GM21528 (cell line): ENCODE measurements around the gene CCT3.
"Not testable (repeated sequence)": the region's sequence is repeated elsewhere in the genome, so short reads cannot be mapped to it uniquely, and the experiment has no call there.

ENCODE experiments used
- ATAC-seq: cut with Tn5 transposase; IDR thresholded peaks from one replicate; pipeline ENCODE4 v1.9.1; 2021; ENCODE audit warnings: mild to moderate bottlenecking, moderate library complexity; ENCODE audit not compliant: unreplicated experiment, low FRiP score

The CCT3 gene

DNA sequence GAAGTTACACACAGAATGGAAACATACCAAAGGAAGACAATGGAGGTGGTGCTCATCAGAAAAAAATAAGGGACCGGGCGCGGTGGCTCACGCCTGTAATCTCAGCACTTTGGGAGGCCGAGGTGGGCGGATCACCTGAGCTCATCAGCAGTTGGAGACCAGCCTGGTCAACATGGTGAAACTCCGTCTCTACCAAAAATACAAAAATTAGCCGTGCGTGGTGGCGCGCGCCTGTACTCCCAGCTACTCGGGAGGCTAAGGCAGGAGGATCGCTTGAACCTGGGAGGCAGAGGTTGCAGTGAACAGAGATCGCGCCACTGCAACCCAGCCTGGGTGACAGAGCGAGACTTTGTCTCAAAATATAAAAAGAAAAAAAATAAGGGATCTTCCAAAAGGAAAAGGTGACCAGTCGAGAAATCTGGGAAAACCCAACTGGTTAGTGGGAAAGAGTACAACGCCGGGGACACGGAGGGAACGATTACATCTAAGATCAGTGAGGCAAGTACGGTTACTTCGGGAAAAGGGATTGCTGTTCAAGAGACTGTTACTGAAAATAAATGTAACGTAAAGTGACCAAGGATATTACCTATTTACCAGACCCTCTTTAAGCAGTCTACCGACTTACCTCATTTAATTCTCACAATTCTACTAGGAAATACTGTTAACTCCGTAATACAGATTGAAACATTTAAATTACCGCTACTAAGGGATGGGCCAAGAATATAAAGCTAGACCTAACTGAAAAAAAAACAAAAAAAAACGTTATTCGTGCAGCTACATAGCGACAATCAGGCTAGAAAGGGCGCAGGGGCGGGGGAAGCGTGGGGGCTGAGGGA, 822 bp downstream of the CCT3 start:
- no peak for ATAC-seq

DNA sequence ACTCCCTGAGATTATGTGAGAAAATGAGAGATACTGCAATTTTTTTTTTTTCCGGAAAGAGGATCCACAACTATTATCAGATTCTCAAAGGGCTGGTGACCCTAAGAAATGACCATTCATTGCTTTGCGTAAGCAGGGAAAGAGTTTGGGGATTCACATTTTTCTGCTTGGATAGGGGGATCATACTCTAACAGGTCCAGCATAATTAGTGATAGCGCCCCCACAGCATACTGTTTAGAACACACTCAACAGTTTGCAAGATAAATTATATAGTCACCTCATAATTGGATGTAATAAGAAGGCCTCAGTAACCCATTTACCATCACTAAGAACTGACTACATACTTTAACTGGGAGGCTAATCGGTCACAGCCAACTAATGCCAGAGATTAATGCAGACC, 1.9 kb downstream of the CCT3 start:
- ATAC-seq = no peak

DNA sequence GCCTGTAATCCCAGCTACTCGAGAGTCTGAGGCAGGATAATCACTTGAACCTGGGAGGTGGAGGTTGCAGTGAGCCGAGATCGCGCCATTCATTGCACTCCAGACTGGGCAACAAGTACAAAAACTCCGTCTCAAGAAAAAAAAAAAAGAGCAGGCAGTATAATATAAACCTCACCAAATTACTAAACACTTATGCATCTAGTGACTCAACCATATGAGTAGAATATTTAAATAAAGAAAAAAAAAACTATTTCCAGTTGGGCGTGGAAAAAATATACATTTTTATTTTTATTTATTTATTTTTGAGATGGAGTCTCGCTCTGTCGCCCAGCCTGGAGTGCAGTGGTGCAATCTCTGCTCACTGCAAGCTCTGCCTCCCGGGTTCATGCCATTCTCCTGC, 14.9 kb downstream of the CCT3 start:
- ATAC-seq = not testable (repeated sequence)

DNA sequence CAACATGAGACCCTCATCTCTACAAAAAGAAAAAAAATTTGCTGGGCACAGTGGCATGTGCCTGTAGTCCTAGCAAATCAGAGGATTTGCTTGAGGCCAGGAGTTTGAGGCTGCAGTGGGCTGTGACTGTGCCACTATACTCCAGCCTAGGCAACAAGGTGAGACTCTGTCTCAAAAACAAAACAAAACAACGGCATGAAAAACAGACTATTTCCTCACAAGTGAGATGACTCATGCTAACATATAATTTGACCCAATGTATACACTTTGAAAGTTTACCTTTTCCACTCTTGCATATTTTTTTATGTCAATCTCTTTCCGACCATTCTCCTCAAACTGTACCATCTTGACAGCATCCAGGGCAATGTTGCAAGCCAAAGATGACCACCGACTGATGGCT, 17.5 kb downstream of the CCT3 start:
- no peak for ATAC-seq

DNA sequence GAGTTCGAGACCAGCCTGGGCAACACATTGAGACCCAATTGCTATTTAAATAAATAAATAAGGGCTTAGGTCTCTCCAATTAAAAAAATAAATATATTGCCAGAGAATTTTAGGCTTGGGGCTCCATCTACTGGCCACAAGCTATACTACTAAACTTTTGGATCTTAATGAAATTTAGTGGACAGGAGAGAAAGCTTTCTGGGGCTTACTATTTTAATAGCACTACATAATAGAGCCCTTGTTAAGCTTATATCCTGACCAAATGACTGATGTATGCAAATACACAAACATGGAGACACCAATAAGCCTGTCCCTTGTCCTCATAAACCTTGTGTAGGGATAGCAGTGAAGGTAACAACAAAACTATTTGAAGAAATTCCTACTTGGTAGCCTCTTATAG, 18.4 kb downstream of the CCT3 start:
- ATAC-seq = no peak

DNA sequence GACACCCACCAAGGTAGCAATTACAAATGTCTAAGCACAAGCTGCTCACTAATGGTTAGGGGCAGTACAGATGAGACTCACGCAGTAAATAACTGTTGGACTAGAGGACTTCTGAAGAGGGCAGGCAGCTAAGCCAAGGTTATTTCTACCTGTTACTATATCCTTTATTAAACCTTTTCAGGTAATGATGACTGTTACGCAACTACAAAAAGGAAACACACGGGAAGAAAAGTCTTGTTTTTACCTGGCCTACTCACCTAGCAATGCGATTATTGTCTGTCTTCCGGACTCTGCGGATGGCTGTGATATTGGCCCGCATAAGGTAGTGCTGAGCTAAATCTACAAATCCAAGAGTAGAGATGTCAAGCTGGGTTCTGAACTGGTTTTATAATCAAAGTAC, 21.2 kb downstream of the CCT3 start:
- no peak for ATAC-seq

DNA sequence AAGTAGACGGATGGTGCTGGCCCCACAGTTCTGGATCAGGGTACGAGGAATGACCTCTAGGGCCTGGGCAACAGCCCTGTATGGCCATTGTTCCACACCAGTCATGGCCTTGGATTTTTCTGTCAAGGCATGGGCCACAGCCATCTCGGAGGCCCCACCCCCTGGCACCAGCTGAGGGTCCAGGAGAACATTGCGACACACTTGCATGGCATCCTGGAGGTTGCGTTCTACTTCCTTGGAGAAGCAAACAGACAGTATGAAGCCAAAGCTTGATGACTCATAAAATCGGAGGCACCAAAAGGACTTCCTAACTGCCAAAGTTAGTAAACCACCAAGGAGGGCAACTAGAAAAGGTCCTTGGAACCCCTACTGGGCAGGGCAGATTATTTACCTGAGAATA, 27.1 kb downstream of the CCT3 start:
- no peak for ATAC-seq

DNA sequence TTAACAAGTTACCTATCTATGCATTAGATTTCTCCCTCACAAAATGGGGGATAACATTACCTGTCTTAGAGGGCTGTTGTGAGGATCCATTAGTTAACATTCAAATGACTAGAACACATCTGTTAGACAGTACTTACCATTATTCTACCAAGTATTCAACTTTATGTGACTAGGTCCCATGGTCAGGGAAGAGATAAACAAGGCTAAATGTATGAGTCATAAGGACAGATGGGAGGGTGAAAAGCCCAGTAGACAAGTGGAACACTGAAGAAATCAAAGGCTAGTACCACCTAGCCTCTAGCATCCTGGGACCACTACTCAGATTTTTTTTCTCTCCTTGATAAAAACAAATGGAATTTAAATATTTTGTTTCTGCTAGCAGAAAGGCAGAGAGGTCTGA, 30.0 kb downstream of the CCT3 start:
- no peak for ATAC-seq

DNA sequence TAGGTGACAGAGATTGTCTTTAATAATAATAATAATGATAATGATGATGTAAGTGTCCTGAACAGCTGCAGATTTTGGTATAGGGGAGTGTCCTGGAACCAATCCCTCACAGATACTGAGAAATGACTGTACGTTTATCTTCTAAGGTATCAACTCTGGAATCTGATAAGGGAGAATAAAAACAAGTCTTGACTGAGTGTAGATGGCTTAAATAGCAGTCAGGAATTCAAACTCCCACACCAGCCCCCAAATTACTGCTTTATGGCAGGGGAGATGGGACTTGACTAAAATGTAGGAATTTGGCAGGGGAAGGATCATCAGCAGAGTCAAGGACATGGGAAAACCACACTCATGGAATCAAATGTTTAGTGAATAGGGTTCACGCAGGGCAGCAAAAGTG, 32.9 kb downstream of the CCT3 start:
- no peak for ATAC-seq

DNA sequence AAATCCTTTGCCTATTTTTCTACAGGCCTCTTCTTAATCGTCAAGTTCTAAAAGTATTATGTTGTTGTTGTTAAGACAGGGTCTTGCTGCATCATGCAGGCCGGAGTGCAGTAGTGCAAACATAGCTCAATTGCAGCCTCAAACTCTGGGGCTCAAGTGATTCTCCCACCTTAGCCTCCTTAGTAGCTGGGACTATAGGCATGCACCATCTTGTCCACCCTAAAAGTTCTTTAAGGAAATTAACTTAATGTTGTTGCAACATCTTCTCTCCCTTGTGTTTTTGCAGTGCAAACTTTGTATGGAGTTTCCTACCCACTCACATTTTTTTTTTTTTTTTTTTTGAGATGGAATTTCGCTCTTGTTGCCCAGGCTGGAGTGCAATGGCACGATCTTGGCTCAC, 34.9 kb downstream of the CCT3 start:
- ATAC-seq = no peak

DNA sequence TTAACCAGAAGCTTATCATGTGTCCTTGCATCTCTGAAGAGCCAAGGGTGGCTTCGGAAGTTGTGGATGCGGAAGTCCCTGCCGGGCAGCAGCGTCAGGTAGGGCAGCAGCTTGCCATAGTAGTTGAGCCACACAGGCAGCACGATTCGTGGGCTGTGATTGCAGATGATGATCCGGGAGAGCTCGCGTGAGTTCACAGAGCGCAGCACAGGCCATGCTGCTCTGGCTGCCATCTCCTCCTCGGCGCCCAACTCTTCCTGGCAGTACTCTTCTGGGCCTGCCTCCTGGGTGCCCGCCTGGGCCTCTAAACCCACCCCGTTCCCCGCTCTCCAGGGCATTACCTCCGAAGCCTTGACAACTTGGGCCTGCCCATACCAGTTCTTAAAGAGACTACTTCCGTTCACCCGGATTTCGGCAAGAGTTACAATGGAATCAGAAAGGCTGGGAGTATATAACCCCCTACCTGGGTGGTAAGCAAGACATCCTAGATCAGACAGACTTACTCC, 39.2 kb downstream of the CCT3 start, which contains the start of gene VHLL:
Gene VHLL (minus strand): TSS at position 456 of the 506 bp plus-strand sequence. CDS start 118 bp downstream, at position 338.
- no peak for ATAC-seq

DNA sequence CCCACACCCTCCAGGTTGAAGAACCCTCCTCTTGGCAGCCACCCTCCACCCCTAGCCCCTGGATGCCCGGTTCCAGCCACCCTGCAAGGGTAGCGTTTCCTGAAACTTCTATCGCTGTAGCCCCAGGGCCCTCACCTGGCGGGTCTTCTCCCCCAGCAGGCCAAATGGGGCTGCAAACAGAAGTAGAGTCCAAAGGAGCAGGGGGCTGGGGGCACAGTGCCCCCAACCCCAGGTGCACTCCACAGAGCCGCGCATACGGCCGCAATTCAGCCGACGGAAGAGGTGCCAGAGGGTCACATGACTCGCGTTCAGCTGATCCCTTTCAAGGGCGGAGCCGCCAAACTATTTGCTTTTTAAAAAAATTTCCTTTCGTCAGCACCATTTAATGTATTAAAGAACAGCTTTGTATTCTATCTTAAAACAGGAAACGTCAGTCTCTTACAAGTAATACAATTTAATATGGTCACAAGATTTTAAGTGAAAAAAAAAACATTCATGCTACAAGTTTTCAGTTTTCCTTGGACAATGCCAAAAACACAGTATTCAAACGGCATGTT, 42.6 kb downstream of the CCT3 start, which contains the start of gene GLMP:
Gene GLMP (minus strand): TSS at position 289 of the 557 bp plus-strand sequence. CDS start 34 bp downstream, at position 255.
- ATAC-seq = no peak

DNA sequence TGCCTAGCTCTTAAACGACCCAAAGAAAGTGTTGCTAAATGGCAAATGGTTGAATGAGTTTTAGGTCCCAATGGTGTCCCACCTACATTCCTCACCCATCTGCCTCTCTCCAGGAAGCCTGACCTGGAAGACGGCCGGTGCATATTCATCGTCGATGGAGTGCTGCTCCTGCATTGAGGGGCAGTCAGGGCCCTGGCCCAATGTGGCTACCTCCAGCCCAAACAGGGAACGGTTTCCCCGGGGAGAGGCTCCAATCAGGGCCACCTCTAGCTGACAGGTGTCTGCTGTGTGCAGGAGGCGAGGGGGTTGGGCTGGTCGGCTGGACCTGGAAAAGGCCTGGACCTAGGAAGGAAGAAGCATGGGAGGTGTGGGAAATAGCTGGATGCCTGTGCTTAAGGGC, 44.2 kb downstream of the CCT3 start:
- ATAC-seq = no peak

DNA sequence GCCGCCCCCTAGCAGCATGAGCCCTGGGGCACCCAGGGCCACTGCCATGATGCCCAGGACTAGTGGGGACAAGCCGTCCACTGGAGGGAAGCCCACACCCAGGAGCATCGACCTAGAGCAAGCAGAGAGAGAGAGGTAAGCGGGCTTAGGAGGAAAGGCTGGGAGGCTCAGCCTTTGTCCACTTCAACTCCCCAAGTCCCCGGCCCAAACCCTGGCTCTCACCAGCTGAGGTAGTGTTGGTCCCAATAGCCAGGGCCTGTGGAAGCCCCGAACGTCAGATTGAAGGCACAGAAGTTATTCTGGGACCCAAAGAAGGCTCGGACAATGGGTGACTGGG, 45.0 kb downstream of the CCT3 start:
- ATAC-seq = no peak

DNA sequence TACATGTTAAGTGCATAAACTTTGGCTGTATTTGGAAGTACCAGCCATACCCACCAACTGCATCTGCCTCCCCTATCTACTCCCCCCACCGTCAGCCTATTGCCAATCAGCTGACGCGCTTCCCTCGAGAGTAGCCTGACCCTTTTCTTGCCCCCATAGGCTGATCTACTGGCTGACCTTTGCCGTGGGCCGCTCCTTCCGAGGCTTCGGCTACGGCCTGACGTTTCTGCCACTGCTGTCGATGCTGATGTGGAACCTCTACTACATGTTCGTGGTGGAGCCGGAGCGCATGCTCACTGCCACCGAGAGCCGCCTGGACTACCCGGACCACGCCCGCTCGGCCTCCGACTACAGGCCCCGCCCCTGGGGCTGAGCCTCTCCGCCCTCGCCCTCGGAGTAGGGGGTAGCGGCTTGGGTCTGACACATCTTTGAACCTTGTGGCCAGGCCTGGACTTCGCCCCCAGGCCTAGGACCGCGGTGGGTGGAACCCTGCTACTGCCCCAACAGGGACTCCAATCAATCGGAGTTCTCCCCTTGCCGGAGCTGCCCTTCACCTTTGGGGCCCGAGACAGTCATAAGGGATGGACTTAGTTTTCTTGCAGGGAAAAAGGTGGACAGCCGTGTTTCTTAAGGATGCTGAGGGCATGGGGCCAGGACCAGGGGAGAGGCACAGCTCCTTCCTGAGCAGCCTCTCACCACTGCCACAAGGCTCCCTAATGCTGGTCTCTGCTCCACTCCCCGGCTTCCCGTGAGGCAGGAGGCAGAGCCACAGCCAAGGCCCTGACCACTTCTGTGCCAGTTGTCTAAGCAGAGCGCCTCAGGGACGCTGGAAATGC, 46.6 kb downstream of the CCT3 start:
- no peak for ATAC-seq

DNA sequence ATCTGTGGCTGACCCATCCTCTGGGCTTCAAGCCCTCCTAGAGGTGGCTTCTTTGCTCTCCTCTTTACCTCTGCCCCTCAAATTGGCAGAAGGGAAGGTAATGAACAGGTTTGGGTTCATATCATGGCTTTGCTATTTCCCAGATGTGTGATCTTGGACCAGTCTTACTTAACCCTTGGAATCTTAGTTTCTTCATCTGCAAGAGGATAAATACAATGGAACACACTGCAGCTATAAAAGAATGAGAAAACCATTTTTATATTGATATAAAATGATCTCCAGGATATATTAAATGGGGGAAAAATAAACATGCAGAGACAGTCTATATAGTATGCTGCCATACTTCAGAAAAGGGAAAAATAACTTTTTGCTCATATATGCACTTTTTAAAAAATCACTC, 48.2 kb downstream of the CCT3 start:
- ATAC-seq = no peak

DNA sequence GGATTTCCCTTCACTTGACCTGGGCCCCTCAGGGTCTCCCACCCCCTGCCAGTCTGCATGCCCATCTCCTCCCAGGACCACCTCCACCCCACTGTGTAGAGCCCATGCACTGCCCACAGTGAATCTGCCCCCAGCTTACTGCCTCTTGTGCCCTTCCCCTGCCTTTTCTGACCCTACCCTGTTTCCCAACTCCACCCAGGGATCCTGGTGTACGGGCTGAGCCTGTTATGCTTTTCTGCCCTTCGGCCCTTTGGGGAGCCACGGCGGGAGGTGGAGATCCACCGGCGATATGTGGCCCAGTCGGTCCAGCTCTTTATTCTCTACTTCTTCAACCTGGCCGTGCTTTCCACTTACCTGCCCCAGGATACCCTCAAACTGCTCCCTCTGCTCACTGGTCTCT, 52.0 kb downstream of the CCT3 start:
- ATAC-seq = no peak

DNA sequence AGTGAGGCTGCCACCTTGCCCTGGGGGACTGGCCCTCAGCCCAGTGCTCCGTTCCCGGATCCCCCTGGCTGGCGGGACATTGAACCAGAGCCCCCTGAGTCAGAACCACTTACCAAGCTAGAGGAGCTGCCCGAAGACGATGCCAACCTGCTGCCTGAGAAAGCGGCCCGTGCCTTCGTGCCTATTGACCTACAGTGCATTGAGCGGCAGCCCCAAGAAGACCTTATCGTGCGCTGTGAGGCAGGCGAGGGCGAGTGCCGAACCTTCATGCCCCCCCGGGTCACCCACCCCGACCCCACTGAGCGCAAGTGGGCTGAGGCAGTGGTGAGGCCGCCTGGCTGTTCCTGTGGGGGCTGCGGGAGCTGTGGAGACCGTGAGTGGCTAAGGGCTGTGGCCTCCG, 52.7 kb downstream of the CCT3 start:
- ATAC-seq = no peak

DNA sequence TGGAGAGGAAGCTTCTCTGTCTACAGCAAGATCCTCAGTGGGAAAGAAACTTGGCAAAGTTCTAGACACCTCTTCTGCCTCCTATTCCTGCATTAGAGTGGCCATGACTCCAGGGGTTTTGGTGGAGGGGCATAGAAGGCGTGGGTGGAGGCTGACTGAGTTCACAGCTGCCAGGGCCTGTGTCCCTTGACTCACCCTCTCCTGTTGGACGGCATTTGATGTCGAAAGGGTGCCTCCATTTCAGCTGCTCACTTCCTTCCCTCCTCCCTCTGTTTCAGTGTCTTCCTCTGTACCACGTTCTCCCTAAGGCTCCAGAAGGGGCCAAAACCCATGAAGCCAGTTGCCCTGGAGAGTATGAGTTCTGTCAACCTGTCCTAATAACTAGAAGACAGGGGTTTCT, 53.3 kb downstream of the CCT3 start:
- no peak for ATAC-seq

DNA sequence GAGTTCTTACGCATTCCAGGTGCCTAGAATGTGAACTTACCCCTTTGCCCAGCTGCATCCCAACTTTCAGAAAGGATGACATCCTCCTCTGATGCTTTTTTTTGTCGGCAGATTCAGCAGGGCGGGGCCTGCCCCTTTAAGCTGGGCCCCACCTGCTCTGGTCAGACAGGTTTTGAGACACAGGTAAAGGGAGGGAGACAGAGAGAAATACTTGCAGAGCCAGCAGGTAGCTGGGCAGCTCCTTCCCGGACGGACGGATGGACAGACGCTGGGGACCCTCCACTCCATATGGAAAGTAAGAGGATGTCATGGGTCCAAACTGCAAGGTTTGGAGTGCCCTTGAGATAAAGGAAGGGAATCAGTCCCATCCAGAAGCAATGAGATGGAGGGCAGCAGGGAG, 54.0 kb downstream of the CCT3 start, which contains the start of gene TMEM79:
Gene TMEM79 (plus strand): TSS at position 214 of the 400 bp plus-strand sequence. CDS start 902 bp downstream, outside the sequence.
- ATAC-seq = no peak

DNA sequence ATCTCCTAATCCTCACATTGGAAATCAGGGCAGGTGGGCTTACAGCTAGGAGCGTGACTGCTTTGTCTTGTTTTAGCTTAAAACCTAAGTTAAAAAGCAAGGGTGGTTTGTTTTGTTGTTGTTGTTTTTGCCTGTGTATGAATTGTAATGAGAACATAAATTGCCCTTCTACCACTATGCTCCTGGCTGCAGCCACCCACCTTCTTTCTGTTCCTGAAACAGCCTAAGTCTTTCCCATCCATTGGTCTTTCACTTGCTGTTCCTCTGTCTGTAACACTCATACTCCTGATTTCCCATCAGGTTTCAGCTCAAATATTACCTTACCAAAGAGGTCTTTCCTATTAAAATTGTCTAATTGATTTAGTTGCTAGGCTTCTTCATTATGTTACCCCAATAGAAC, 54.6 kb downstream of the CCT3 start:
- ATAC-seq = no peak
